Astrocyte (in vitro differentiated cells and primary cell): ENCODE data around the gene RPL13. TPM values are rescaled to one million over a fixed set of nuclear protein-coding genes. Genes with fewer than 3 reads are reported as not detected.

ENCODE experiments used
- DNase-seq: peaks from one replicate; pipeline ENCODE4 v3.0.0-alpha.2; 2010; ENCODE audit warnings: low read depth
- FAIRE-seq: peaks from 2 replicates; lab custom pipeline; 2011; peaks lifted over from hg19 to GRCh38; lab: Jason Lieb, UNC
- H2AFZ ChIP-seq: 2 replicates; pipeline ENCODE4 v1.6.0; 2012; ENCODE audit warnings: low read depth, low read length, inconsistent platforms
- H3K27ac ChIP-seq: 2 replicates; pipeline ENCODE4 v1.5.1; 2011; ENCODE audit warnings: low read depth, low read length, inconsistent platforms
- H3K27me3 ChIP-seq: 2 replicates; pipeline ENCODE4 v1.6.0; 2011; ENCODE audit warnings: low read length, inconsistent platforms; ENCODE audit not compliant: insufficient read depth
- H3K36me3 ChIP-seq: 2 replicates; pipeline ENCODE4 v1.5.1; 2011; ENCODE audit warnings: low read length, inconsistent platforms; ENCODE audit not compliant: insufficient read depth
- H3K4me1 ChIP-seq: 2 replicates; pipeline ENCODE4 v1.5.1; 2011; ENCODE audit warnings: low read length, inconsistent platforms; ENCODE audit not compliant: insufficient read depth
- H3K4me2 ChIP-seq: 2 replicates; pipeline ENCODE4 v1.6.0; 2012; ENCODE audit warnings: low read length, inconsistent platforms
- H3K4me3 ChIP-seq: 2 replicates; pipeline ENCODE4 v1.5.1; 2011; ENCODE audit warnings: low read depth, mild to moderate bottlenecking, low read length, inconsistent platforms; ENCODE audit not compliant: insufficient read depth
- H3K79me2 ChIP-seq: 2 replicates; pipeline ENCODE4 v1.6.0; 2012; ENCODE audit warnings: mild to moderate bottlenecking, low read length, inconsistent platforms; ENCODE audit not compliant: insufficient read depth
- H3K9ac ChIP-seq: 2 replicates; pipeline ENCODE4 v1.6.0; 2012; ENCODE audit warnings: mild to moderate bottlenecking, low read length, inconsistent platforms
- H3K9me3 ChIP-seq: 2 replicates; pipeline ENCODE4 v1.5.1; 2012; ENCODE audit warnings: low read depth, mild to moderate bottlenecking, low read length, inconsistent platforms; ENCODE audit not compliant: insufficient read depth
- H4K20me1 ChIP-seq: 2 replicates; pipeline ENCODE4 v1.6.0; 2012; ENCODE audit warnings: low read length, inconsistent platforms; ENCODE audit not compliant: insufficient read depth
- H3K27ac Mint-ChIP-seq: one replicate; pipeline ENCODE4 v1.8.0; 2021; ENCODE audit warnings: mild to moderate bottlenecking, mixed read lengths; ENCODE audit not compliant: unreplicated experiment
- H3K27me3 Mint-ChIP-seq: one replicate; pipeline ENCODE4 v1.8.0; 2021; ENCODE audit warnings: low read depth, mixed read lengths; ENCODE audit not compliant: unreplicated experiment
- H3K36me3 Mint-ChIP-seq: one replicate; pipeline ENCODE4 v1.8.0; 2021; ENCODE audit warnings: low read depth, mixed read lengths; ENCODE audit not compliant: unreplicated experiment
- H3K4me1 Mint-ChIP-seq: one replicate; pipeline ENCODE4 v1.8.0; 2021; ENCODE audit warnings: low read depth, mixed read lengths; ENCODE audit not compliant: unreplicated experiment
- H3K4me3 Mint-ChIP-seq: one replicate; pipeline ENCODE4 v1.8.0; 2021; ENCODE audit warnings: mild to moderate bottlenecking, moderate library complexity, mixed read lengths; ENCODE audit not compliant: unreplicated experiment
- H3K9me3 Mint-ChIP-seq: one replicate; pipeline ENCODE4 v1.8.0; 2021; ENCODE audit warnings: mild to moderate bottlenecking, mixed read lengths; ENCODE audit not compliant: unreplicated experiment
- EZH2 ChIP-seq: IDR thresholded peaks from 2 replicates; pipeline ENCODE4 v1.6.1; 2012; ENCODE audit warnings: mild to moderate bottlenecking, low read length, inconsistent platforms; ENCODE audit not compliant: insufficient read depth
- total RNA-seq: library from RNA; stranded (reverse); gene quantifications from 2 replicates; pipeline ENCODE4 v1.2.1, GENCODE V29; 2021
- TF ChIP-seq, protein P1 (sequence below): IDR thresholded peaks from 2 replicates; pipeline ENCODE4 v1.5.1; 2011; ENCODE audit warnings: low read depth, mild to moderate bottlenecking, inconsistent platforms, low read length, moderate library complexity; ENCODE audit not compliant: insufficient read depth

RPL13 gene
- total RNA-seq, 1 donor from 2014 or later: 1,239 TPM

DNA sequence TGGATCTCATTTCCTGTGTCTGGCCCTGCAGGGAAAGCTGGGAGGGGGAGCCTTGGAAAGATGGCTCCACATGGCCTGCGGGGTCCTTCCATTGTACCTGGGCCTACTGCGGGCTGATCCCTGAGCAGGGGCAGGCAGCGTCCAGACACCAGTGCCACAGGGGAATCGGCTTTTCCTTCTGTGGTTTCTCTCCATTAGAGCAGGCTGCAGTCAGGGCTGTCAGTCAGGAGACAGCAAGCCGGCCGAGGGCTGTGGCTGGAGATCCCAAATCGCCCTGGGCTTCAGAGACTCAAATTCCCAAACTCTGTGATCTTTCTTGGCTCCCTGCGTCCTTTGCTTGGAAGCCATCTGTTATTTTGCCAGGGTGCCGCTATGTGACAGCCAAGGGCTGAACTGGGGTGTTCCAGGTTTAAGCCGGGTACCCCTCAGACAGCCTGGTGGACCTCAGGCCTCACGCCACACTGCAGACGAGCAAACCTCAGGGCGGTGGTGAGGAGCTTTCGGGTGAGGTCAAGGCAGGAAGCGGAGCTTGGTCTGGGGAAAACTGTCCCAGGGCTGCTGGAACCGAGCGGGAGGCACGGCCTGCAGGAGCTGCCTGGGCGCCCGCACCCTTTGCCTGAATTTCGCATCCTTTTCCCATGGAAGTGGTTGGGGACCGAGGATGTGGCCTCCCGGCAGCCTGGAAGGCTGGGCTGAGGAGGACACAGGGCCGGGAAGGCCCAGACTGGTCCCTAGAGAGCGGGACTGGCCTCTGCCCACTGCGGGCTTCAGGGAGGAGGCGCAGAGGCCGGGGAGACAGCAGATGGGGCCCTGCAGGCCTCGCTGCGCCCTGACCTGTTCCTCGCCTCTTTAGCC, 13.6 kb downstream of the RPL13 start:
- peak overlapping the region; percentile 75 for H3K4me2 ChIP-seq
- H3K4me1 ChIP-seq: peaks cover 5% of the 10 kb centered on the region
- Mint-ChIP-seq H3K27me3 (peaks cover 5% of the 10 kb centered on the region), H3K9me3 (no peaks in the 10 kb centered on the region), H3K4me3 (peak overlapping the region; percentile 34), H3K4me1 (peaks cover 9% of the 10 kb centered on the region), H3K27ac (peak overlapping the region; percentile 18), H3K36me3 (no peaks in the 10 kb centered on the region)
- no peak for FAIRE-seq
- no peak overlapping the region for H3K27ac ChIP-seq
- no peaks in the 10 kb centered on the region for H3K9me3 ChIP-seq
- TF ChIP-seq, protein P1, sequence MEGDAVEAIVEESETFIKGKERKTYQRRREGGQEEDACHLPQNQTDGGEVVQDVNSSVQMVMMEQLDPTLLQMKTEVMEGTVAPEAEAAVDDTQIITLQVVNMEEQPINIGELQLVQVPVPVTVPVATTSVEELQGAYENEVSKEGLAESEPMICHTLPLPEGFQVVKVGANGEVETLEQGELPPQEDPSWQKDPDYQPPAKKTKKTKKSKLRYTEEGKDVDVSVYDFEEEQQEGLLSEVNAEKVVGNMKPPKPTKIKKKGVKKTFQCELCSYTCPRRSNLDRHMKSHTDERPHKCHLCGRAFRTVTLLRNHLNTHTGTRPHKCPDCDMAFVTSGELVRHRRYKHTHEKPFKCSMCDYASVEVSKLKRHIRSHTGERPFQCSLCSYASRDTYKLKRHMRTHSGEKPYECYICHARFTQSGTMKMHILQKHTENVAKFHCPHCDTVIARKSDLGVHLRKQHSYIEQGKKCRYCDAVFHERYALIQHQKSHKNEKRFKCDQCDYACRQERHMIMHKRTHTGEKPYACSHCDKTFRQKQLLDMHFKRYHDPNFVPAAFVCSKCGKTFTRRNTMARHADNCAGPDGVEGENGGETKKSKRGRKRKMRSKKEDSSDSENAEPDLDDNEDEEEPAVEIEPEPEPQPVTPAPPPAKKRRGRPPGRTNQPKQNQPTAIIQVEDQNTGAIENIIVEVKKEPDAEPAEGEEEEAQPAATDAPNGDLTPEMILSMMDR: no peak
- TF ChIP-seq EZH2: no peak
- peaks cover 5% of the 10 kb centered on the region for H3K79me2 ChIP-seq
- no peaks in the 10 kb centered on the region for H3K36me3 ChIP-seq
- DNase-seq: no peak
- H2AFZ ChIP-seq: peak overlapping the region; percentile 89
- H4K20me1 ChIP-seq: no peaks in the 10 kb centered on the region
- no peak overlapping the region for H3K4me3 ChIP-seq
- peak overlapping the region; percentile 53 for H3K9ac ChIP-seq
- no peaks in the 10 kb centered on the region for H3K27me3 ChIP-seq

GRCh38 chr16:89574681-89575246, 14.3 kb downstream of the RPL13 start:
- Histone ChIP-seq H3K9ac (peak overlapping the region; percentile 53), H3K79me2 (peaks cover 5% of the 10 kb centered on the region), H2AFZ (peak overlapping the region; percentile 89), H3K27ac (no peak overlapping the region), H3K4me3 (peak overlapping the region; percentile 37), H3K4me2 (peak overlapping the region; percentile 75), H3K9me3 (no peaks in the 10 kb centered on the region), H4K20me1 (no peaks in the 10 kb centered on the region), H3K27me3 (no peaks in the 10 kb centered on the region), H3K4me1 (peaks cover 5% of the 10 kb centered on the region), H3K36me3 (no peaks in the 10 kb centered on the region)
- DNase-seq (peak; percentile 36), FAIRE-seq (no peak)
- Mint-ChIP-seq H3K4me1 (peaks cover 9% of the 10 kb centered on the region), H3K27ac (no peak overlapping the region), H3K27me3 (peaks cover 5% of the 10 kb centered on the region), H3K36me3 (no peaks in the 10 kb centered on the region), H3K9me3 (no peaks in the 10 kb centered on the region), H3K4me3 (peak overlapping the region; percentile 60)
- TF ChIP-seq, protein P1: peak; percentile 33
- no peak for TF ChIP-seq EZH2
